SKM-1 treated with dmso at 0.1 percent for 144 hours (cell line): ENCODE results near the gene TDRD9.

ENCODE experiments used
- DNase-seq: peaks from one replicate; lab custom pipeline; 2025; ENCODE audit not compliant: unreplicated experiment; lab: John Stamatoyannopoulos, UW

TDRD9 gene

GRCh38 chr14:104101651-104102281 is 173.5 kb downstream of the TDRD9 start:
- DNase-seq: no peak
